Transverse colon (tissue), 4 donors: ENCODE results near the gene PTPDC1. TPM values are rescaled to one million over a fixed set of nuclear protein-coding genes. Genes with fewer than 3 reads are reported as not detected.

ENCODE experiments used
- DNase-seq: peaks from one replicate; pipeline ENCODE4 v3.0.0-alpha.2; 2019
- H3K27ac ChIP-seq, 4 donors: fragments of 200-600 bp; sonication (generic); 2 replicates each; pipeline ENCODE4 v1.5.1; 2016 to 2018; ENCODE audit warnings: inconsistent platforms in 4 of 4
- H3K27me3 ChIP-seq: fragments of 200-600 bp; sonication (generic); 2 replicates; pipeline ENCODE4 v1.5.1; 2017; ENCODE audit warnings: inconsistent platforms
- H3K36me3 ChIP-seq, 4 donors: fragments of 200-600 bp; sonication (generic); 2 replicates each; pipeline ENCODE4 v1.5.1; 2017 to 2019; ENCODE audit warnings: inconsistent platforms in 4 of 4
- H3K4me1 ChIP-seq, 4 donors: fragments of 200-600 bp; sonication (generic); 2 replicates each; pipeline ENCODE4 v1.5.1; 2017 to 2020; ENCODE audit warnings: inconsistent platforms in 4 of 4
- H3K4me3 ChIP-seq, 4 donors: fragments of 200-600 bp; sonication (generic); 1 replicate in 1 of 4; 2 replicates in 3 of 4; pipeline versions ENCODE4 v1.5.1 to v1.6.1; 2017 to 2019; ENCODE audit warnings: inconsistent platforms in 4 of 4
- H3K9me3 ChIP-seq, 2 donors: fragments of 200-600 bp; sonication (generic); 2 replicates each; pipeline ENCODE4 v1.5.1; 2017 to 2019; ENCODE audit warnings: inconsistent platforms in 2 of 2
- EP300 ChIP-seq: sonication (generic); formaldehyde crosslinking; IDR thresholded peaks from one replicate; pipeline ENCODE4 v1.6.1; 2017; ENCODE audit warnings: antibody characterized with exemption, low read depth
- POLR2A ChIP-seq: fragments of 450-650 bp; IDR thresholded peaks from one replicate; pipeline ENCODE4 v1.6.1; 2016; ENCODE audit warnings: antibody characterized with exemption, mild to moderate bottlenecking, moderate library complexity
- POLR2AphosphoS5 ChIP-seq, 3 donors: sonication (generic); formaldehyde crosslinking; IDR thresholded peaks; one replicate each; pipeline ENCODE4 v1.6.1; 2016; ENCODE audit warnings: antibody characterized with exemption in 3 of 3
- WGBS, 2 donors: methylation state at CpG; one replicate each; pipeline ENCODE4 v1.1.5; 2018; ENCODE audit warnings: low coverage in 1 of 2; 5-methylcytosine and 5-hydroxymethylcytosine counted together
- in situ Hi-C, 4 donors: fragments of 200-750 bp; cut with MboI; loops; one replicate each; pipeline versions ENCODE4 v1.15.0 to v1.15.1; 2017; ENCODE audit warnings: low sequenced_read_pairs in 3 of 4, low pct_ligation_motif_present in 1 of 4, low pct_unique_long_range_greater_than_20kb in 1 of 4
- intact Hi-C: fragments of 100-400 bp; cut with DNase I; formaldehyde crosslinking; loops from one replicate; pipeline ENCODE4 v1.15.1; 2023; ENCODE audit warnings: low total_unique reads
- total RNA-seq, 4 donors: library from RNA; depleted of rRNA; stranded (reverse); fragments of >200 nt; gene quantifications; one replicate each; pipeline ENCODE4 v1.1.0, GENCODE V29; 2016
- TF ChIP-seq, protein P1 (sequence below), 5 experiments: fragments of 200-600 bp in 3 of 5; fragments of 450-650 bp in 2 of 5; sonication (generic) in 3 of 5; IDR thresholded peaks; 1 replicate in 2 of 5; 2 replicates in 3 of 5; pipeline ENCODE4 v1.5.1; 2016 to 2017; ENCODE audit warnings: antibody characterized with exemption in 5 of 5, inconsistent platforms in 3 of 5, mild to moderate bottlenecking in 2 of 5, moderate library complexity in 1 of 5

Gene PTPDC1
- total RNA-seq, 4 donors from 2014 or later = 11.2 to 25.1 (median 16.0) TPM

DNA sequence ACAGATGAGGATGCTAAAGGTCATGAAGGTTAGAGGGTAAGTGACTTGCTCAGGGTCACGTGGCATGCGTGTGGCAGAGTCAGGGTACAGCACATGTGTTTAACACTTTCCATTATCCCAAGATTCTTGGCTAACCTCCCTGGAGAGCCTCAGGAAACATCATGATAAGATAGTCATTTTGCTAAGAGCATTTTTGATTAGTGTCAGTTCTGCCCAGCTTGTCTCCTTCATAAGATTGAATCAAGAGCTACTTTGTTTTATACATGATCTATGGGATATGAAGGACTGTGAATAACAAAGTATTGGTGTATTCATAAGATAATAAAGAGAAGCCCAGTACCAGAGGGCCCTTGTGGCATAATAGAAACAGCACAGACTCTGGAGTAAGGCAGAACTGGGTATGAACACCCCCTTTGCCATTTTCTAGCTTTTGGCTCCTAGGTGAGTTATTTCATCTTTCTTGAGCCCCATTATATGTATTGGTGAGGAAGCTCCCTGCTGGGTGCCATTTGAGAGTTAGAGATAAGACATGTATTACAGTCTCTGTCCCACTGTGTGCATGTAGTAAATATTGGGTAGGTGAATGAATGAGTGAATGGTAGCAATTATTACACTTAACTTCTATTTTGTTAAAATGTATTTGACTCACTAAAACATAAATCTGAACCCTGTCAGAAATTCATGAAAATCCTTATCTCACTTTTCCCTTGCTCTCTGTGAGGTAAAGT, 16.1 kb downstream of the PTPDC1 start:
- intact Hi-C loops (no loop called here), in situ Hi-C loops (no loop called here)
- Histone ChIP-seq H3K9me3 (no peaks in the 10 kb centered on the region), H3K4me3 (no peak overlapping the region), H3K36me3 (no peaks in the 10 kb centered on the region), H3K27ac (no peak overlapping the region), H3K4me1 (no peaks in the 10 kb centered on the region), H3K27me3 (no peaks in the 10 kb centered on the region)
- 93 to 94% methylated on average over 2 of the region's 2 CpGs for WGBS, 2 donors
- DNase-seq = no peak
- TF ChIP-seq, protein P1, sequence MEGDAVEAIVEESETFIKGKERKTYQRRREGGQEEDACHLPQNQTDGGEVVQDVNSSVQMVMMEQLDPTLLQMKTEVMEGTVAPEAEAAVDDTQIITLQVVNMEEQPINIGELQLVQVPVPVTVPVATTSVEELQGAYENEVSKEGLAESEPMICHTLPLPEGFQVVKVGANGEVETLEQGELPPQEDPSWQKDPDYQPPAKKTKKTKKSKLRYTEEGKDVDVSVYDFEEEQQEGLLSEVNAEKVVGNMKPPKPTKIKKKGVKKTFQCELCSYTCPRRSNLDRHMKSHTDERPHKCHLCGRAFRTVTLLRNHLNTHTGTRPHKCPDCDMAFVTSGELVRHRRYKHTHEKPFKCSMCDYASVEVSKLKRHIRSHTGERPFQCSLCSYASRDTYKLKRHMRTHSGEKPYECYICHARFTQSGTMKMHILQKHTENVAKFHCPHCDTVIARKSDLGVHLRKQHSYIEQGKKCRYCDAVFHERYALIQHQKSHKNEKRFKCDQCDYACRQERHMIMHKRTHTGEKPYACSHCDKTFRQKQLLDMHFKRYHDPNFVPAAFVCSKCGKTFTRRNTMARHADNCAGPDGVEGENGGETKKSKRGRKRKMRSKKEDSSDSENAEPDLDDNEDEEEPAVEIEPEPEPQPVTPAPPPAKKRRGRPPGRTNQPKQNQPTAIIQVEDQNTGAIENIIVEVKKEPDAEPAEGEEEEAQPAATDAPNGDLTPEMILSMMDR (IDR thresholded peaks at IDR 0.05) = no peak
- TF ChIP-seq POLR2A (no peak), EP300 (no peak), POLR2AphosphoS5 (IDR thresholded peaks at IDR 0.05) (no peak)

DNA sequence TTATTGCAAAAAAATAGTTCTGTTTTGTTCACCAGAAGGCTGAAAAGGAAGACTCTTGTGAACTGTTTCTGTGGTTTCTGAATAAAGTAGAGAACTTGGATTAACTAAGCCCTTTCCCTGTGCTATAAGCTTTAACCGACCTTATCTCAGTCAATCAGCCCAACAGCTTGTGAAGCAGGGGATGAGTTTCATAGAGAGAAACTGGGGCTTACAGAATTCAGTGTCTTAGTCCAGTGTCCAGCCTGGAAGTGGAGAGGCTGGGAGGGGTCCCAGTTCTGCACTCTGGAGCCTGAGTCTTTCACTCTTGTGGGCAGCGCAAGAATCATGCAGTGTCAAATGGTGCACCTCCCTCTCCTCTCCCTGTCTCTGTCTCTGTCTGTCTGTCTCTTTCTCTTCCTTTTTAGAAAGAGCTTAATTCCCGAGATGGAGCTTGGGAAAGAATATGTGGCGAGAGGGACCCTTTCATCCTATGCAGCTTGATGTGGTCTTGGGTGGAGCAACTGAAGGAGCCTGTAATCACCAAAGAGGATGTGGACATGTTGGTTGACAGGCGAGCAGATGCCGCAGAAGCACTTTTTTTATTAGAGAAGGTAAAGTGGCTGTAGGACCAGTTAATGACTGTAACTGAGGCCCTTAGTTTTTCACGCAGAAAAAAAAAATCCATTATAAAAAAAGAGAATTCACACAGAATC, 17.0 kb downstream of the PTPDC1 start:
- Histone ChIP-seq H3K27me3 (no peaks in the 10 kb centered on the region), H3K9me3 (no peaks in the 10 kb centered on the region), H3K4me1 (no peaks in the 10 kb centered on the region), H3K36me3 (no peaks in the 10 kb centered on the region), H3K4me3 (no peak overlapping the region), H3K27ac (no peak overlapping the region)
- no peak for DNase-seq
- in situ Hi-C loops (no loop called here), intact Hi-C loops (no loop called here)
- WGBS, 2 donors = 84 to 95% methylated on average over 4 to 7 of the region's 7 CpGs
- TF ChIP-seq EP300 (no peak), POLR2A (no peak), POLR2AphosphoS5 (IDR thresholded peaks at IDR 0.05) (no peak)
- TF ChIP-seq, protein P1 (IDR thresholded peaks at IDR 0.05) = no peak

DNA sequence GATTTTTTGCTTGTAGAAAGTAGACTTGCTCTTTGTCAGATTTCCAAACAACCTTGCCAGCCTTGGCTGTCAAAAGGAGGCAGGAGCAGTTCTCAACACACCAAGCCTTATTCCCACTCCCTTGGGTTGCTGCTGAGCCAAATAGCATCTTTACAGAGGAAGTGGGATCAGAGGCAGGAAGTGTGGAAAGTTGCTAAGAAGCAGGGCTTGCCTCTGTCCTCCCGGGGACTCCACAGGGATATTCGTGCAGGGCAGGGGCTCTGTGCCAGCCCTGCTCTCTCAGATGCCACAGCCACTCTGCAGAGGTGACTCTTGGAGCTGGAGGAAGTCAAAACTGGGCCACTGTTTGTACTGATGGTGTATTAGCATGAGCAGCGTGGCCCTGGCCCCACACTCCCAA, 24.3 kb downstream of the PTPDC1 start:
- Histone ChIP-seq H3K4me3 (no peak overlapping the region), H3K9me3 (no peaks in the 10 kb centered on the region), H3K27me3 (no peaks in the 10 kb centered on the region), H3K27ac (no peak overlapping the region), H3K36me3 (no peaks in the 10 kb centered on the region), H3K4me1 (peaks cover 0 to 3% (median 0%) of the 10 kb centered on the region in 4 donors)
- DNase-seq = no peak
- TF ChIP-seq, protein P1 (IDR thresholded peaks at IDR 0.05) = no peak
- no peak for TF ChIP-seq EP300
- TF ChIP-seq POLR2AphosphoS5 (IDR thresholded peaks at IDR 0.05) = no peak
- no peak for TF ChIP-seq POLR2A
- in situ Hi-C loops = no loop called here
- 52% methylated on average over 3 of the region's 3 CpGs; no CpG with 5 or more reads in 1 of the 2 donors for WGBS, 2 donors
- intact Hi-C loops = no loop called here

DNA sequence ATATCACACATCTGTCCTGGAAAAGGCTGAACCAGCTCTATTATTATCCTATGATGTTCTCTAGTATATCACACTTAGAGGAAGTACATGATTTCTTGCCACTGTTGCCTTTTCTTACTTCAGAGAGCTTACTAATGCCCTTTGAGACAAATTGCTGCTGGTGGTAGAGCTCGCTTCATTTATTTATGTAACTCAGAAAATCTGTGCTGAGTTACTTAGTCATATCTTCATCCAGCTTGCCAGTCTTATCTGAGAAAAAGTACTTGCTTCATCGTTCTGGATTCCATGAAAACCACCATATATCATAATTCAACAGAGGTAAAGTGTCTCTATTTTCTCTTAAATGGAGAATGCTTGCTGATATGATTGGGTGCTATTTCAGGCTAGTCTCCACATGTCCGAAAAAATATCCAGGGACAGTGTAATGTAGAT, 26.6 kb downstream of the PTPDC1 start:
- DNase-seq = no peak
- intact Hi-C loops = no loop called here
- in situ Hi-C loops = no loop called here
- TF ChIP-seq POLR2AphosphoS5 (IDR thresholded peaks at IDR 0.05) = no peak
- no peak for TF ChIP-seq EP300
- TF ChIP-seq, protein P1 (IDR thresholded peaks at IDR 0.05) = no peak
- no peak for TF ChIP-seq POLR2A
- 69 to 88% methylated on average over 2 to 3 of the region's 3 CpGs for WGBS, 2 donors
- Histone ChIP-seq H3K4me3 (no peak overlapping the region), H3K9me3 (no peaks in the 10 kb centered on the region), H3K27me3 (no peaks in the 10 kb centered on the region), H3K4me1 (peaks cover 0 to 3% (median 0%) of the 10 kb centered on the region in 4 donors), H3K27ac (no peak overlapping the region), H3K36me3 (no peaks in the 10 kb centered on the region)
